SHP77 (cell line): ENCODE results near the gene ADAMTSL2.

Experiments used
- DNase-seq, 2 experiments: peaks; one replicate each; lab custom pipeline; 2025; lab: John Stamatoyannopoulos, UW

ADAMTSL2 gene

GRCh38 chr9:133518200-133518599, 16.3 kb upstream of the ADAMTSL2 start:
- no peak for DNase-seq

- DNase-seq: no peak
Observed at GRCh38 chr9:133518706-133519449, 15.6 kb upstream of the ADAMTSL2 start.

- no peak for DNase-seq
Observed at GRCh38 chr9:133519693-133520092, 14.8 kb upstream of the ADAMTSL2 start.

- no peak for DNase-seq
Observed at GRCh38 chr9:133520121-133520835, 14.2 kb upstream of the ADAMTSL2 start.

- no peak for DNase-seq
Observed at GRCh38 chr9:133521122-133522072, 13.1 kb upstream of the ADAMTSL2 start.

- peak in 1 of 2 experiments; percentile 46 for DNase-seq
Observed at GRCh38 chr9:133522073-133522910, 12.2 kb upstream of the ADAMTSL2 start.

GRCh38 chr9:133523106-133523505, 11.4 kb upstream of the ADAMTSL2 start:
- DNase-seq: no peak

- no peak for DNase-seq
Observed at GRCh38 chr9:133524146-133524545, 10.4 kb upstream of the ADAMTSL2 start.

- no peak for DNase-seq
Observed at GRCh38 chr9:133524679-133525228, 9.8 kb upstream of the ADAMTSL2 start, which contains the start of gene MYMK. Gene MYMK, minus strand, starts transcription at chr9:133524959. Its CDS starts 115 bp downstream, at chr9:133524844.

- no peak for DNase-seq
Observed at GRCh38 chr9:133525677-133526076, 8.8 kb upstream of the ADAMTSL2 start.

GRCh38 chr9:133526721-133527321, 7.7 kb upstream of the ADAMTSL2 start:
- peak in 1 of 2 experiments; percentile 29 for DNase-seq

- DNase-seq: no peak
Observed at GRCh38 chr9:133527444-133527920, 7.0 kb upstream of the ADAMTSL2 start.

GRCh38 chr9:133528001-133528875, 6.3 kb upstream of the ADAMTSL2 start:
- DNase-seq: no peak

GRCh38 chr9:133528876-133529241, 5.6 kb upstream of the ADAMTSL2 start:
- peak; percentile 57 to 77 for DNase-seq

GRCh38 chr9:133529457-133529856, 5.0 kb upstream of the ADAMTSL2 start:
- no peak for DNase-seq

GRCh38 chr9:133529874-133530273, 4.6 kb upstream of the ADAMTSL2 start:
- no peak for DNase-seq

GRCh38 chr9:133531293-133531692, 3.2 kb upstream of the ADAMTSL2 start:
- DNase-seq: no peak

- peak; percentile 83 to 88 for DNase-seq
Observed at GRCh38 chr9:133532937-133533668, 1.4 kb upstream of the ADAMTSL2 start.

- DNase-seq: peak in 1 of 2 experiments; percentile 37
Observed at GRCh38 chr9:133533857-133534256, 647 bp upstream of the ADAMTSL2 start.
